GM19099 (cell line): ENCODE results near the gene PDE4B.

Source experiments
- POLR2A ChIP-seq: IDR thresholded peaks from 3 replicates; pipeline ENCODE4 v1.6.1; 2011; ENCODE audit warnings: low read depth; ENCODE audit not compliant: insufficient read length; ENCODE audit errors: extremely low read depth

Gene PDE4B

DNA sequence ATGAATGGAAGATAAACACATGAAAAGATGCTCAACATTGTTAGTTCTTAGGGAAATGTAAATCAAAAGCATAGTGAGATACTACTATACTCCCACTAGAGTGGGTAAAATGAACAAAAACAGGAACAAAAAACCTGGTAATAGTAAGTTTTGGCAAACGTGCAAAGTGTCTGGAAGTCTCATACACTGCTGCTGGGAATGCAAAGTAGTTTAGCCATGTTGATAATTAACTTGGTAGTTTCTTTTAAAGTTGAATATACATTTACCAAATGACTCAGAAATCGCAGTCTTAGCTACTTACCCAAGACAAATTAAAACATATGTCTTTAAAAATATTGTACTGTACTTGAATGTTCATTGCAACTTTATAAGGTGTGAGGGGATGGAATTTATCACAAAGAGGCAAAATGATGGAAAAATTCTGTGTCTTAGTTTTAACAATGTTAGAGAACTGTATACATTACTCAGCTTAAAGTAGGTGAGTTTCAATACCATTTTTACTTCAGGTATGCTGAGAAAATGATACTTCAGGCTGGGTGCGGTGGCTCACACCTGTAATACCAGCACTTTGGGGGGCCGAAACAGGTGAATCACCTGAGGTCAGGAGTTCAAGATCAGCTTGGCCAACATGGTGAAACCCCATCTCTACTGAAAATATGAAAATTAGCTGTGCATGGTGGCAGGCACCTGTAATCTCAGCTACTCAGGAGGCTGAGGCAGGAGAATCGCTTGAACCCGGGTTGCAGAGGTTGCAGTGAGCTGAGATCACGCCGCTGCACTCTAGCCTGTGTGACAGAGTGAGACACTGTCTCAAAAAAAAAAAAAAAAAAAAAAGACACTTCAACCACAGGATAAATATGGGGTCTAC lies 102.3 kb downstream of the PDE4B start:
- TF ChIP-seq POLR2A: no peak

DNA sequence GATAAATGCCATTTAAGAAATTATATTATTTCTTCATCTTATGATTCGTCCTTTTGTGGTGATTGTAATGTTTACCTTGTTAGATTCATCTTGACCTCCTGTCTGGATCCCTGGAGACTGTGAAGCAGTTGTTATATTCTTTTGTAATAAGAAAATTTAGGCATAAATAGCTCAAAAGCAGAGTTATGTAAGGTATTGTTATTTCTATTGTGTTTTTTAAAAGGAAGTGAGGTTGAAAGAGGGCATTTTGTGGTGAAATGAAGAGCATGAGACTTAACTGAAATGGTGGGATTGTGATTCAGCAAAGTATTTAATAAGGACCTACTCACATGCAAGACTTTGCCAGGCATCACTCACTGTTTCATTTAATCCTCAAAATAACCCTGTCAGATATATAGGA lies 104.0 kb downstream of the PDE4B start:
- TF ChIP-seq POLR2A: no peak

GRCh38 chr1:65897485-65897884 lies 104.8 kb downstream of the PDE4B start:
- TF ChIP-seq POLR2A: no peak

DNA sequence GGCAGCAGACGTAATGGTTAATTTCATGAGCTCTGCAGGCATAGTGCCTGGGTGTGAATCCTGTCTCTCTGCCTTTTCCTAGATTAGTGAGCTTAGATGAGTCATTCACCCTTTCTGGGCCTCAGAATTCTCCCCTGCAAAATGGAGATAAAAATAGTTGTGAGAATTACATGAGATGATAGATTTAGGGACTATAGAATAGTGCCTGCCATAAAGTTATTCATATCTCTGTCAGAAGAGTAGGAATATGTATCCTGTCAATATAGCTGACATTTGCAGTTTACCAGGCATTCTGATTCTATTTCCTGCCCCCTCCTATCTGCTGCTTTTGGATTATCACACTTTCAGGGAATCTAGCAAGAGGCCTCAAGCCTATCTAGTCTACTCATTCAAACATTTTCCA lies 112.0 kb downstream of the PDE4B start:
- TF ChIP-seq POLR2A: no peak

DNA sequence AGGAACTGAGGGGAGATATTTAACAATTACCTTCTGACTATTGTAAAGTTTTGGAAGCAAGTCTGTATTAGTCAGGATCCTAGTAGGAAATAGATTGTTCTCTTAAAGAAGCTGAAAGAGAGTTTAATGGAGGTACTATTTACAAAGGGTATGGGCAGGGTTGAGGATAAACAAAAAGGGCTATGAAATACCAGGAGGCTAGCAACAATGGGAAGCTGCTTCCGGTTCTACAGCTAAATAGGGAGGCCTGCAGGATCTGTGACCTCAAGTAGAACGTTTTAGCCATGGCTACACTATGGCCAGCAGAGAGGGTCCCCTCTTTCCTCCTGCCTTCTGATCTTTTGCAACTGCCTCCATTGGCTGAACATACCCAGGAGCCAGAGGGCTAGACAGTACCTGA lies 117.7 kb downstream of the PDE4B start:
- TF ChIP-seq POLR2A: no peak

DNA sequence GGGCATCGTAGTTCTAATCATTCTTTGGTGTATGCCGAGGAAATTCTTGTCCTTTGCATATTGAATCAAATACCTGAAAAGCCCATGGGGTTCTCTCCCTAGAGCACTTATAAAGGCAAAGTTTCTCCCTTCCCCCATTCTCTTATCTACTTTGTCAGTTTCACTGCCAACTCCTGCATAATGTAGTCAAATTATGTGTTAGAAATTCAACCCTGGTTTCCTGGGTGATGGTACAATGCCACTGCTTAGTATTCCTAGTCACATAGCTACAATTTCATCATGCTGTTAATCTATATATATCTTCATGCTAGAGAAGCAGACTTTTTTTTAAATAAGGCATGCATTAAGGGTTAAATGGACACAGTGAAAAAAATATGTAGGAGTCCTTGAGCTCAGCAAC lies 119.0 kb downstream of the PDE4B start:
- no peak for TF ChIP-seq POLR2A

DNA sequence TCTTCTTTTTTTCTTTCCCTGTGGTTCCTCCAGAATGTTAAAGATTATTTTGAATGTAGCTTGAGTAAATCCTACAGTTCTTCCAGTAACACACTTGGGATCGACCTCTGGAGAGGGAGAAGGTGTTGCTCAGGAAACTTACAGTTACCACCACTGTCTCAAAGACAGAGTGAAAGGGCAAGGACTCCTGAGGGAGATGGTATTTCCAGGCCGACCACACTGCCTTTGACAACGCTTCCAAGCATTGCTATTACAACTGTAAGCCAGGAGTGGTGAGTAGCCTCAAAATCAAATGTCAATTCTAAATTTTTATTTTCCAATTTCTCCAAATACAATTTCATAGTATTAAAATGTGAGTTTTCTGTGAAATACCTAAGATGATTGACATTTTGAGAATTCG lies 125.9 kb downstream of the PDE4B start:
- no peak for TF ChIP-seq POLR2A

GRCh38 chr1:65921446-65921845 lies 128.8 kb downstream of the PDE4B start:
- no peak for TF ChIP-seq POLR2A

- no peak for TF ChIP-seq POLR2A
Measured at GRCh38 chr1:65924471-65924870, 131.8 kb downstream of the PDE4B start.

GRCh38 chr1:65938506-65938905 lies 145.8 kb downstream of the PDE4B start:
- TF ChIP-seq POLR2A: no peak

GRCh38 chr1:65939191-65939590 lies 146.5 kb downstream of the PDE4B start:
- TF ChIP-seq POLR2A: no peak

DNA sequence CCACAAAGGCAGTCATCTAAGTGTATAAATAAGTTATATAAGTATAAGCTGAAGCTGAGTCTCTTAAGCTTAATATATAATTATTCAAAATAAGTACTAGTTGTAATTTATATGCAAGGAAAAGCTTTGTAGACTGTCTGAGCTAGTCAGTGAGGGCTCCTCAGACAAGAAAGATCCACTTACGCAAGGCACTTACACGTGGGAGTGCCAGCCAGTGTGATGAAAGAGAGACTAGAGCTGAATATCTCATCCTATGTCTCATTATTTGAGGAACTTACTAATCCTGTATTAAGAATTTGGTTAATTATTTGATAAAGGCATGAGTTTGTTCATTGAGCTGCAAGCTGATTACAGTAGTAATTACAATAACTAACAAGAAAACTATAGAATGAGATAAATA lies 146.9 kb downstream of the PDE4B start:
- no peak for TF ChIP-seq POLR2A

DNA sequence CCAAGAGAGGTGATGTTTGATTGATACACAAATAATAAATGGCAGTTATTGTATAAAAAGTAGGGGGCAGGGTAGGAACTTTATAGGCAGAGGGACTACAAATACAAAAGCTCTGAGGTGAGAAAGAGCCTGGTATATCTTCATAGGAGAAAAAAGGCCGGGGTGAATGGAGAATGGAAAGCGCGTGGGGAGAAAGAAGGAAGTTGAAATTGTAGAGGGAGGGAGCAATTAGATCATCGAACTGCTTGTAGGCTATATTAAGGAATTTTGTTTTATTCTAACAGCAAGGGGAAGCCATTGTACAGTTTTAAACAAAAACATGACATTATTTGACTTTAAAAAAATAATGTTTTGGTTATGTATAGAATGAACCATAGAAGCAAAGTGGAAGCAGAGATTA lies 147.4 kb downstream of the PDE4B start:
- TF ChIP-seq POLR2A: no peak

GRCh38 chr1:65942476-65942875 lies 149.8 kb downstream of the PDE4B start:
- TF ChIP-seq POLR2A: no peak

DNA sequence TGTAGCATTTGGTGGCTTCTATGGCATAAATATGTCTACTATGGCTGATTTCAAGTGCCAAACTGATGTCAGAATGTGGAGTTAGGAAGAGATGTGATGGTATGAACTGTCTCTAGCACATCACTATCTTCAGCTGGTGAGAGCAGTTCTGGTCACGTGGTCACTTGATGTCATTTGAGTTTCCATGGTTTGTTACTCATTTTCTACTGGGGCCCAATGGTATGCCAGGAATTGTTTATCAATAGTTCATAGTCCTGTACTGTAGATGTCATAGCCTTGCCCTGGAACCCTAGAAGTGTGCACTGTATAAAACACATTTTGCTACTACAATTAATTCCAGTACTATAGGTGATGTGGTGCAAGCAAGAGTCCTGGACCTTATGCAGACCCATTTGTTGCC lies 153.7 kb downstream of the PDE4B start:
- TF ChIP-seq POLR2A: no peak

DNA sequence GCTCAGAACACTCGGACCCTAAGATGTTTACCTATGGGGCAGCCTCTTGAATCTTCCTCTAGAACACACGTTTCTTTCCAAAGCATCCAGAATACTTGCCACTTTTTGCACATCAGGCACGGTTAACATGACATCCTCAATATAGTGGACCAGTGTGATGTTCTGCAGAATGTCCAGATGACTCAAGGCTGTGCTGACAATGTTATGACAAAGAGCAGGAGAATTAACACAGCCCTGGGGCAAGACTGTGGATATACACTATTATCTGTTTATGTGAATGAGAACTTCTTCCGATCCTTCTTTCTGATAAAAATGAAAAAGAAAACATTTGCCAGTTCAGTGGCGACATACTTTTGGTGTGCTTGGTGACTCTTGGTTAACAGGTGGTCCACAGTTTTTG lies 154.3 kb downstream of the PDE4B start:
- TF ChIP-seq POLR2A: no peak
